Progenitor cell of endocrine pancreas (in vitro differentiated cells): ENCODE measurements around the gene FAM222B. TPM values are rescaled to one million over a fixed set of nuclear protein-coding genes. Genes with fewer than 3 reads are reported as not detected.

Source experiments
- DNase-seq: peaks from one replicate; pipeline ENCODE4 v3.0.0; 2021; ENCODE audit warnings: low spot score; ENCODE audit not compliant: unreplicated experiment
- H3K27ac Mint-ChIP-seq: 2 replicates; pipeline ENCODE4 v1.8.0; 2021; ENCODE audit warnings: mild to moderate bottlenecking, moderate library complexity, mixed read lengths
- H3K27me3 Mint-ChIP-seq: 2 replicates; pipeline ENCODE4 v1.8.0; 2021; ENCODE audit warnings: mixed read lengths
- H3K36me3 Mint-ChIP-seq: 2 replicates; pipeline ENCODE4 v1.8.0; 2022; ENCODE audit warnings: mixed read lengths; ENCODE audit not compliant: insufficient read depth
- H3K4me1 Mint-ChIP-seq: 2 replicates; pipeline ENCODE4 v1.8.0; 2021; ENCODE audit warnings: low read depth, mixed read lengths
- H3K4me3 Mint-ChIP-seq: 2 replicates; pipeline ENCODE4 v1.8.0; 2021; ENCODE audit warnings: low read depth, mild to moderate bottlenecking, moderate library complexity, mixed read lengths
- H3K9me3 Mint-ChIP-seq: 2 replicates; pipeline ENCODE4 v1.8.0; 2021; ENCODE audit warnings: low read depth, mixed read lengths
- CTCF ChIP-seq: fragments of 200-600 bp; sonication (generic); IDR thresholded peaks from one replicate; pipeline ENCODE4 v1.5.0; 2021; ENCODE audit warnings: antibody characterized with exemption, mild to moderate bottlenecking; ENCODE audit not compliant: unreplicated experiment
- total RNA-seq: library from RNA; stranded (reverse); gene quantifications from 2 replicates; pipeline ENCODE4 v1.2.1, GENCODE V29; 2021

The FAM222B gene
- total RNA-seq, 1 donor from 2014 or later = 58.7 TPM

- Mint-ChIP-seq H3K9me3 (no peaks in the 10 kb centered on the region), H3K4me1 (peaks cover 27% of the 10 kb centered on the region), H3K4me3 (peak overlapping the region; percentile 91), H3K36me3 (peaks cover 8% of the 10 kb centered on the region), H3K27me3 (no peaks in the 10 kb centered on the region), H3K27ac (peak overlapping the region; percentile 99)
- peak; percentile 54 for DNase-seq
- no peak for TF ChIP-seq CTCF
Measured at GRCh38 chr17:28744972-28745785, 97.4 kb downstream of the FAM222B start.

GRCh38 chr17:28744104-28744971 is 98.3 kb downstream of the FAM222B start:
- TF ChIP-seq CTCF = no peak
- Mint-ChIP-seq H3K9me3 (no peaks in the 10 kb centered on the region), H3K27ac (peak overlapping the region; percentile 99), H3K4me1 (peaks cover 24% of the 10 kb centered on the region), H3K4me3 (peak overlapping the region; percentile 91), H3K36me3 (peaks cover 9% of the 10 kb centered on the region), H3K27me3 (no peaks in the 10 kb centered on the region)
- peak; percentile 82 for DNase-seq

DNA sequence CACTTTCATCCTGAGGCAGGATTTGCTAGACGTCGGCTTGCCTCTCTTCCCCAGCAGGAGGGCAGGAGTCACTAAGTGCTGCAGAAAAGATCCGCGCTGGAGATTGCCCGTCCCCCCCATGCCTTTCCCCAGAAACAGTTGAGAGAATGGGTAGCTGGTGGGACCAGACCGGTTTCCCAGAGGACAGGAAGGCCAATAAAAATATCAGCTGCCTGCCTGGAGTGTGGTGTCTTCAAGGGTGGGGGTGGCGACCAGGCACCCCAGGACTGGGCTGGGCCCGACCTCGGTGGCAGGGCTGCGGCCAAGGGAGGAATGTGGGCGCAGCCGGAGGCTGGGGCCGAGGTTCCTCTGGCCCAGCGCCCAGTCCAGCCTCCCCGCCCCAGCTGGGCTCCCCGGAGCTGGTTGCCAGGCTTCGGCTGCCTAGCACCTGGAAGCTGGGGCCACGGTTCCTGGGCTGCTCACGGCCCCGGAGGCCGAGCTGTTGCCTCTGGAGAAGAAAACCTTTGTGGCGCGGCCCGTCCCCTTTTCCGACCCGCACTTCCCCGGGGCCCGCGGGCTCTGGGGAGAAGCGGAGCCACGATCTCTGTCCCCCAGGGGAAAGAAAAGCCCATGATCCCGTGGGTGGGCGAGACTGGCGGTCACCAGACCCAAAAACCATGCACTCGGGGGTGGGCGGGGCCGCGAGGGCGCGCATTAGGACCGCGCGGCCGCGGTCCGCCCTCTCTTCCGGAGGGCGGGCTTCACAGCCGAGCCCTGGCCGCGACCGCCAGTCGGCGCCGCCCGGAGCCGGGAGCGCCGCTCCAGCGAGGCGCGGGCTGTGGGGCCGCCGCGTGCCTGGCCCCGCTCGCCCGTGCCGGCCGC is 99.1 kb downstream of the FAM222B start, which contains the start of gene TRAF4:
TSS of gene TRAF4 (plus strand) at position 769 of the 861 bp plus-strand sequence. CDS start 102 bp downstream, outside the sequence.
- H3K9me3 Mint-ChIP-seq = no peaks in the 10 kb centered on the region
- H3K36me3 Mint-ChIP-seq = peaks cover 7% of the 10 kb centered on the region
- peak within 1 kb of the TSS; percentile 99 for H3K27ac Mint-ChIP-seq
- H3K4me1 Mint-ChIP-seq = peaks cover 19% of the 10 kb centered on the region
- TF ChIP-seq CTCF = no peak
- DNase-seq = peak; percentile 70
- peak within 1 kb of the TSS; percentile 91 for H3K4me3 Mint-ChIP-seq
- no peaks in the 10 kb centered on the region for H3K27me3 Mint-ChIP-seq

- no peak overlapping the region for H3K4me3 Mint-ChIP-seq
- no peak for DNase-seq
- TF ChIP-seq CTCF = no peak
- no peaks in the 10 kb centered on the region for H3K9me3 Mint-ChIP-seq
- H3K36me3 Mint-ChIP-seq = peaks cover 8% of the 10 kb centered on the region
- H3K4me1 Mint-ChIP-seq = peaks cover 11% of the 10 kb centered on the region
- no peaks in the 10 kb centered on the region for H3K27me3 Mint-ChIP-seq
- H3K27ac Mint-ChIP-seq = no peak overlapping the region
Measured at GRCh38 chr17:28741358-28742349, 100.9 kb downstream of the FAM222B start.
